Measurements from ENCODE around the gene PRSS33. TPM values are rescaled to one million over a fixed set of nuclear protein-coding genes. Genes with fewer than 3 reads are reported as not detected.

The PRSS33 gene
- total and polyA plus RNA-seq, 9 of the 15 experiments (the other 6 are each of a cell fraction or from before 2014, with no cell fraction given): not detected

GRCh38 chr16:2779151-2779920 is 8.0 kb downstream of the PRSS33 start:
- Histone ChIP-seq H4K20me1 (replicated peaks; ENCODE audit: control insufficient read depth, insufficient read depth, low read length) (no peaks in the 10 kb centered on the region; the same call in 1 of the 2 replicates), H3K79me2 (ENCODE audit: control insufficient read depth, insufficient read depth, low read length) (peaks cover 37% of the 10 kb centered on the region), H3K27me3 (ENCODE audit: control insufficient read depth in 2 of 2, insufficient read depth in 2 of 2, low read length in 2 of 2) (no peaks in the 10 kb centered on the region), H3K27ac (ENCODE audit: extremely low read depth, low read depth, low read length) (no peak overlapping the region), H2AFZ (ENCODE audit: low read depth, low read length) (no peak overlapping the region), H3K4me2 (ENCODE audit: insufficient read depth, low read length) (no peak overlapping the region), H3K9me3 (replicated peaks; ENCODE audit: control insufficient read depth, insufficient read depth, low read depth, low read length) (no peaks in the 10 kb centered on the region), H3K36me3 (ENCODE audit: control insufficient read depth, insufficient read depth, low read length) (peaks cover 24% of the 10 kb centered on the region), H3K4me3 (no peak overlapping the region), H3K9ac (ENCODE audit: insufficient read depth in 1 of 2, low read depth in 2 of 2, low read length in 2 of 2) (peak overlapping the region in 1 of 2 experiments; percentile 99; a peak in 2 of 4 replicates), H3K4me1 (replicated peaks in 1 of 2; ENCODE audit: control insufficient read depth in 2 of 2, insufficient read depth in 2 of 2, low read length in 2 of 2) (peaks cover 10 to 41% of the 10 kb centered on the region in 2 experiments; a peak in 4 of 5 replicates), H3K9me1 (ENCODE audit: control insufficient read depth, insufficient read depth, low read length) (no peaks in the 10 kb centered on the region)
- DNase-seq (ENCODE audit: extremely low read depth in 1 of 4, low spot score in 3 of 4) (peak in 1 of 4 experiments; percentile 31), ATAC-seq (no peak), FAIRE-seq (no peak)
- 84% methylated on average over 22 of the region's 23 CpGs for WGBS (ENCODE audit: insufficient coverage, low coverage, missing lambda C conversion rate)
- intact Hi-C loops (cut with micrococcal nuclease): loop anchor here (5.0 kb wide), 1 partner anchor 38 kb away; the partner anchor contains the start of gene PRSS21
- in situ Hi-C loops (cut with MboI): no loop called here
- no TSS peak for BruUV-seq (replicated peaks)
- ChIA-PET CTCF (ENCODE audit: low intra/inter-chr PET ratio) (no interaction called here), POLR2A (interaction anchor here (0.5 to 2.0 kb wide), 6 partner anchors 9 to 762 kb away, joined by 3 to 10 read pairs (median 5); no protein-coding TSS in a partner anchor)
- TF ChIP-seq RERE (CRISPR knock-in tag; IDR thresholded peaks at IDR 0.05; ENCODE audit: borderline replicate concordance): no peak
- no peak for TF ChIP-seq TFAM (CRISPR knock-in tag; conservative IDR thresholded peaks at IDR 0.05)
- no peak for TF ChIP-seq MBD2 (IDR thresholded peaks at IDR 0.05; ENCODE audit: borderline replicate concordance, low read depth)
- no peak for TF ChIP-seq RBBP5 (IDR thresholded peaks at IDR 0.05; ENCODE audit: borderline replicate concordance, insufficient read depth, low read length, poor library complexity, severe bottlenecking)
- TF ChIP-seq, protein P1, sequence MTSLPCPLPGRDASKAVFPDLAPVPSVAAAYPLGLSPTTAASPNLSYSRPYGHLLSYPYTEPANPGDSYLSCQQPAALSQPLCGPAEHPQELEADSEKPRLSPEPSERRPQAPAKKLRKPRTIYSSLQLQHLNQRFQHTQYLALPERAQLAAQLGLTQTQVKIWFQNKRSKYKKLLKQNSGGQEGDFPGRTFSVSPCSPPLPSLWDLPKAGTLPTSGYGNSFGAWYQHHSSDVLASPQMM (CRISPR knock-in tag; IDR thresholded peaks at IDR 0.05): no peak
- TF ChIP-seq ZNF639 (CRISPR knock-in tag; conservative IDR thresholded peaks at IDR 0.05 in 1 of 2, IDR thresholded peaks at IDR 0.05 in 1 of 2): no peak
- TF ChIP-seq FOXJ2 (tag; IDR thresholded peaks at IDR 0.05): no peak
- TF ChIP-seq ZNF121 (CRISPR knock-in tag; conservative IDR thresholded peaks at IDR 0.05): no peak
- peak in 1 of 3 experiments; percentile 13; a peak in 1 of 6 replicates for TF ChIP-seq CTCF (IDR thresholded peaks at IDR 0.05 in 2 of 3, conservative IDR thresholded peaks at IDR 0.05 in 1 of 3; ENCODE audit: insufficient read depth in 2 of 3, low read depth in 1 of 3, low read length in 3 of 3)
- TF ChIP-seq POLR2G (IDR thresholded peaks at IDR 0.05; ENCODE audit: low read depth, low read length): peak; percentile 48; the same call in 1 of the 2 replicates

Measured in K562 (cell line).